Stimulated activated CD8-positive, alpha-beta memory T cell treated with anti-CD3 and anti-CD28 coated beads, Interleukin-2, amount 100 ng/mL, for 1 hour (primary cell): ENCODE data around the gene RBMS1.

Source experiments
- DNase-seq, 2 donors: peaks; one replicate each; pipeline ENCODE4 v3.0.0-alpha.2; 2020; ENCODE audit warnings: low read depth in 2 of 2

RBMS1 gene

DNA sequence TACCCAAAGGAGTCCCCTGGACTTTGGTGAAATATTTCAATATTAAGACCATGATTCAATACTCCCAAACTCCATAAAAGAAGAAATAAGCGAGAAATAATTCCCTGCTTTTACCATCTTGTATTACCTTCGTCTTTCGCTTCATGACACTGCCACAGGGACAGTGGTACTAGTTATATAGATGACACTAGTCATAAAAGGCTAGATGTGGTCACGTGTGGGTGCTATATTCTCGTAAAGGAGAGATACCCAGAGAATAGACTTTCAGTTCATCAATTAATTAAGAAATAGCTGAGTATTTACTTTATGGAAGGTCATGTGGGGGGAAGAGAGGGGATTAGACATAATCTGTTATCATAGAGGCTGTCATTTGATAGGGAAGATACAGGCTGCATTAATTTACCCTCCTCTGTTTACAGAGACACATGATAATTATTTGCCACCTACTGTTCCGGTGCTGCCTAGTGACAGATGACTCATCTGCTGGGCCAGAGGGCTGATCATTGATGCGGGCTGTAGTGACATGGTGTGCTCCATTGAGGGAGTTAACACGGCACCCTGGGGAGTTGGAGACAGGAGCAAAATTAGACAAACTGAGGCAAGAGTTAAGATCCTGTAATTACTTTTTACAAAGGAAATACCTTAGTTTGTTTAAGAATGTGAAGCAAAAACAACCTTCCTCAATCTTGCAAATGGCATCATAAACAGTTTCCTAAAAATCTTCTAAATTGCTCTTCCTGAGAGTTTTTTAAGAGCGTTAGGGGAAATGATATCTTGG is 215.3 kb downstream of the RBMS1 start:
- DNase-seq: no peak

DNA sequence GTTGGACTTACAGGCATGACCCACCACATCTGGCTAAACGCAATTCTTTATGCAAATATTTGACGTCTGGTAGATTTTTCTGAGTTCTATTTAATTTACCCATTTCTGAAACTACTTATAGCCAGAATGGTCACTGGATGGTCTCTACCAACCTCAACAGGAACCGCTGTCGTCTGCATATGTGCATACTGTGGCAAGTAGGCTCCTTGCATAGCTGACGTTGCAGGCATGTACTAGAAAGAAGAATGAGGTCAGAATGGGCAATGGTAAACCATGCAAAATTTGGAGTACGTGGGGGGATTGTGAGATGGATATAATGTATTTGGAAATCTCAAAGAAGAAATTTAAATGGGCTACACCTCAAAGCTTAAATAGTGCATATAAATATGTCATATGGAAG is 216.5 kb downstream of the RBMS1 start:
- no peak for DNase-seq

DNA sequence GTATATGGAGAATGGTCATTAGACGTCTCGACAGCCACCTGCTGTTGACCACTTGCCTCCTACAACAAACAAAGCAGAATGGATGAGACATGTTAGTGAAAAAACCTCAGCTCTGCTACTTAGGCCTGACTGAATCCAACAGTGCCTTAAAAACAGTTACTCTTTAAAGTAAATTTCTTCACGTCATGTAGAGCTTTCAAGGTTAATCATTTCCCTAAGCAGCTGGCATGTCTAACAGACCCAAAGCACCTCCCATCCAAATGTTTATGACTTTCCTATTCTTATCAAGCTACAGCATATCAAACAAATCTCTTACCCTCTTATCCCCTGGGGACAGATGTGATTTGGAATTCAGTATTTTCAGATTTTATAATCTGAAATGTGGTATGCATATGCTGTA is 218.0 kb downstream of the RBMS1 start:
- no peak for DNase-seq

DNA sequence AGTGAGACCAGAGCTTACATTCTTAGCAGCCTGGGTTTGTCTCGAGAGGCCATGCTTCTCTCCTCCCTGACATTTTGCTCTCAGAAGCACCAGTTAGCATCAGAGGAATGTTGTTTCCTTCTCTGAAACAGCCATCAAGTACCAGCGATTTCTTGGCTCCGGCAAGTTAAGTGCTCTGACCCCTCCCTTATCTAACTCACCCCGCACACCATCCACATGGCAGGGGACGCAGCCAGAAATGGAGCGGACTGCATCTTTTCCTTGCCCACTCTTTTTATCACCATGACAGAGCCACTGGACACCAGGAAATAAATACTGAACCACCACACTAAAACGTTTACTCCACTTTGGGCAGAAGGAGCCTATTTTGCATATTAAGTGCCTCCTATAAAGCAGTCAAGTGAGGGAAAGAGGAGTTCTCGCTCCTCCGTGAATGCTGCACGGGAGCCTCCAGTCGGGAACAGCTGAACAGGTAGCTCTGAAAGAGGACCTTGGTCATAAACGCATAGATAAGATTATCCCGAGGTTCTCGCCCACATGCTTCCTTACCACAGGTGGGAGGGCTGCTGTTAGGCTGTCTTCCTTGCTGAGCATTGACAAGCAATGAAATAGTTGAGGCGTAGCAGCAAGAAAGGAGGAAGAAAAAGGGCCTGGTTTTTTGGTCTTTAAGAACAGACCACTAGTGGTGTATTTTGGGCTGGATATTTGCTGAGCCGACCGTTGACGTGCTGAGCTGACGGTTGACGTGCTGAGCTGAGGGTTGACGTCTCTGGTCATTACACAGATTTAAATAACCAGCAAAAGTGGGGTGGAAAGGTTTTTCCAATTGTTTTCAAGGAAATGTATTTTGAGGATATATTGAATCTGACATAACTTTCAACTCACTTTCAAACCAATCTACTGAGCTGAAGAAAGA is 222.2 kb downstream of the RBMS1 start:
- DNase-seq: no peak

DNA sequence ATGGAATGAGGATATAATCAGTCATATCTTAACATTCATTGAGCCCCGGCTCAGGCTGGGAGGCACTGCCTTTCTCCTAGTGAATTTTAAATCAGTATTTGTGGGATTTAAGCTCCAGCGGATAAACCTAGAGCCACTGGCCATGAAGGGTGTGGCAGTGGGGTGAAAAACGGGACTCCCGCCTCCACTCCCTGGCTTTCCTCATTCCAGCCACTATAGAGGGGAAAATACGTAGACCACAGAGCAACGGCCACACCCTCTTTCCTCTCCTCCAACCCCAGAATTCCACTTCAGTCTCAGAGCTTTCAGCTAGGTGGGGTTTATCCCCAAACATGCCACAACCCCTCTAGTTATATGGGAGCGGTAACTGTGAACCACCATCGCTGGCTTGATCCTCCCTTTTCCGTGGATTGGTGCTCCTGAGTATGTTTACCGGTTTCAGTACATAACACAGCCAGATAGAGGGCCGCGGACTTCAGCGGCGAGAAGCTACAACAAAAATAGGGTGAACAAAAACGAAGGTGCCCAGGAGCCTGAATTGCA is 223.0 kb downstream of the RBMS1 start:
- DNase-seq: no peak

DNA sequence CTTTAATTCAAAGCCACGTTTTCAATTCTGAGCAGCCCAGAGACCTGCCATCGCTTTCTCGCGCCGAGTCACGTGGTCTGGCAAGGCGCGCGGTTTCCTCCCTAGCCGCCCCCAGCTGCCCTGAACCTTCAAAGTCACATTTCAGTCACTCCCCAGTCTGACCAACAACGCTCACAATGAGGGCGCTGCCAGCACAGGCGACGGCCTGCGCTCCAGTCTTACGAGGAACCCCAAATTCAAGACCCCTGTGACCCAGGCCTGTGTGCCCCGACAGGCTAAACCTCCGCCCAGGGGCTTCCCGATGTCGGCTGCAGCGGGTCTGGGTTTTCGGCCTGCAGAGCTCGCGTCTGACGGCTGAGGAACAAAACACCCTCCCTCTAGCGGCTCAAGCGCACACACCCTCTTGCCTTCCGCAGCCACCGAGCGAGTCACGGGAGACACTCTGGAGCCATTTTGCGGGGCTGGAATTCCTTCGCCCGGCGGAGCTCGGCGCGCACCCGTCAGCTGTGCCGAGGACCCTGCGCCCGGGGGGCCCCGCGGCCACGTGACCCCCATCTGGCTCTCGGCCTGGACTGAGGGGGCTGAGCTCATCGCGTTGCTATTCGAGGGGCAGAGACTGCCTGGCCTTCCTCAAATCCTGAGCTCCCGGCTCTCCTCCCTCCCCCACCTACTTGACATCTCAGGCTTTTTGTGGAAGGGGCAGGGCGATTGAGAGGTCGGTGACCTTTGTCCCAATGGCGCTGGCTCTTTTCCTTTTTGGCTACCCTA is 223.6 kb downstream of the RBMS1 start:
- DNase-seq: peak; percentile 42 to 43

DNA sequence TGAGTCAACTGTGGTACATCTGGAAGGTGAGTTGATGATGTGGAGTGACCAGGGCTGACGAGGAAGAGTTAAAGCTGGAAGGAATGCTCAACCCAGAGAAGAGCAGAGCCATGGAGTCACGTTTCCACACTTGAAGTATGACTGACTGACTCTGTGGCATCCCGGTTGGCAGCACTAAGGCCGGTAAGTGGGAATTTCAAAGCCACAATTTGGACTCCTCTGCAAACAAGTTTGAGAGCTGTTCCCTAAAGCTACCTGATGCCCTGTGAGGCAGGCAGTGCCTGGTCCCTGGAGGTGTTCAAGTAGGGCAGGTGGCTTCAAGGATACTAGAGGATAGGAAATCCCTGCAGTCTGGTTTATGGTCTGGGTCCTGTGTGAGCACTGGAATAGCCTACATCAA is 224.2 kb downstream of the RBMS1 start:
- no peak for DNase-seq

DNA sequence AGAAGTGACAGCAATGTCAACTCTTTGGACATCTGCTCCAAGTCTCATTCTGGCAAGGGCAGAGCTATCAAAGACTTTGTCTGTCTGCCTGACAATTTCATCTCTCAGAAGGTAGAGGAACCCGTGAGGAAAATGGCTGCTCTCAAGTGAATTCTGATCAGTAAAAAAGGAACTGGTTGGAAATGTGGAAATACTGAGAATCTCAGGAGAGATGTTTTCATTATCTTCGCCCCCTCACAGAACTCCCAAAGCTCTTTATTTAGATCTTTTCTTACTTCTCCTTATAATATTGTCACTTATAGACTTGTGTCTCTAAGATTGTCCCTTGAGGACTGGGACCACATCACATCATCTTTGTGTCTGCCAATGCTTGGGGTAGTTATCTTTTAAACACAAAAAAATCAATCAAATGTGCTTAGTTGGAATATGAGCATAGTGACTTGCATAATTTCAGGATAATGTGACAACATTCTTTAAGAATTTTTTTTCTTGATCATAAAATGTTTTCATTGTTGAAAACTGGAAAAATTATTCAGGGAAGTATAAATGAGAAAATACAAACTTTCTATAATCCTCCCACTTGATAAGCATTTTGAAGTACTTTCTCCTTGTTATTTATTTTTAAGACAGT is 225.3 kb downstream of the RBMS1 start:
- no peak for DNase-seq

DNA sequence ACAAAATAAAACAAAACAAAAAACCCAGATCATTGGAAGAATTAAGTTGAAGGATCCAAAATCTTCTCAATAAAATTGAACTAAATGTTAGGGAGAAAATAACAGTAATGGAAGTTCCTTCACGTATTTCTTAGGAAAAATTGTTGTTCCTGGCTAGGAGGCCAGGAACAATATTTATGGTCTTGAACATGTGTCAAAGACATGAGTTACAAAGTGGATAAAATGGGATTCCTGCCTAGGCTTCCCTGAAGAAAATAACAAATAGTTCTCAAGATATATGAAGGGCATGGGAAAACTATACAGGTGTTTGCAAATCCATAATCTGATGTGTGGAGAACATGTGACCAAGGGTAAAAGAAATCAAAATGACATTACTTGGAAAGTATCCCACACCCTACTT is 225.9 kb downstream of the RBMS1 start:
- no peak for DNase-seq

DNA sequence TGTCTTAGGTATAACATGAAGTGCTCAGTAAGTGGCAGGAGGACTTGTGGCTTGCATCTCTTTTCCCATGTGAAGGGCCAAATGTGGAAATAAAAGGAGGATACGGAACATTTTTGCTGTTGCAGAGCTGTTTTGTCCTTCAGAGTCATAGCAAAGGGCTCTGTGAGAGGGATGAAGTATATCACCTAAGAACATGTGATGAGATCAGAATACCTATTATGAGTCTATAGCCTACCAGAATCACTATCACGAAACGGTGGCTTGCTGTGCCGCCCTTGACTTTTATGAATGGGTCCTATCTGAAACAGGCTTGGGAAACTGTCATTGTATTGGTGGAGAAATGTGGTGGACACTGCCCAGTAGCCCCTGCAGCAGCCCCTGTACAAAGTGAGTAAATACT is 226.6 kb downstream of the RBMS1 start:
- DNase-seq: no peak

DNA sequence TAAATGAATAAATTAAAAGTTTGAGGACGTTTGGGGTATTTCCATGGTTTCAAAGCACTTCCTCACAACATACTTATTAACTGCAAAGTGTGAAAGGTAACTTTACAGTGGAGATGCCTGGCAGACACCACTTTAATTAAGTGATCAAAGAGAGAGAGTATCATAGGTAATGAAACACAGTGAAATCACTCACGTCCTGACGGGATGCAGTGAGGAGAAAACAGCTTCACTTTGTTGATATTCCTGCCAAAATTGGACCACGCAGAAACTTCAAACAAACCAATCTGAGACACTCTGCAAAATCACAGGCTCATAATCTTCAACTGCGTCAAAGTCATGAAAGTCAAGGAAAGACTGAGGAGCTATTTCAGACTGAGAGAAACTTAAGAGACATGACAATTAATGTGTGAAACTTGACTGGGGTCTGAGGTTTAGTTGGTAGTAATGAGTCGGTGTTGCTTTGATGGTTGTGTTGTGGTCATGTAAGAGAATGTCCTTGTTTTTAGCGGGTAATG is 227.5 kb downstream of the RBMS1 start:
- no peak for DNase-seq

DNA sequence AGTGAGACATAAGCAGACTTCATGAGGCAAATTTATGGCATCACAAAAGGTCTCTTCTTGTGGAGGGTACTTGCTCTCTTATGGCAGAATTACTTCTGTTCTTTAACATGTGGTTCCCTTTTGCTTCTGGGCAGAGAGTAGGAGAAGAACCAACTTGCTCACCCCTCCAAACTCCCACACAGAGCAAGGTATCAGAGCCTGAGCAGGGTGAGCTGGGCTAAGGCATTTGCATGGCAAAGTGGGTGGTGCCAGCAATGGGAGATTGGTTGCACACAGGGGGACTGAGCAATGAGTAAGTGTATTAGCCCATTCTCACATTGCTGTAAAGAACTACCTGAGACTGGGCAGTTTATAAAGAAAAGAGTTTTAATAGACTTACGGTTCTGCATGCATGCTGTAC is 229.3 kb downstream of the RBMS1 start:
- DNase-seq: no peak

DNA sequence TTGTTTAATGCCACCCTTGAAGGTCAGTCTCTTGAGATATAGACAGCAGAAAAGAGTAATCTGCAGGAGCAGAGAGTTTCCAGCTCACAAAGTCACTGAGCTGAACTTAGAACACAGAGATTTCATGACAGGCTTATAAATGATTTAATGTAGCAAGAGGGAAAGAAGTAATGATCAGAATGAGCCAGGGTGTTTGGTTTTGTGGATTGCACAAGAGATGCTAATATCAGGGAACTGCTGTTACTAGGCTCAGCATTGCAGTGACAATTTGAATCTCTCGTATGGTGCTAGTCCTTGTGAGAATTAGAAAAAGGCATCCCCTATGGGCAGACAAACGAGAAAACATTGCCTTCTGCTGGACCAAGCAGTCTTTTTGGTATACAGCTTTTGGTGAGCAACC is 231.9 kb downstream of the RBMS1 start:
- no peak for DNase-seq

DNA sequence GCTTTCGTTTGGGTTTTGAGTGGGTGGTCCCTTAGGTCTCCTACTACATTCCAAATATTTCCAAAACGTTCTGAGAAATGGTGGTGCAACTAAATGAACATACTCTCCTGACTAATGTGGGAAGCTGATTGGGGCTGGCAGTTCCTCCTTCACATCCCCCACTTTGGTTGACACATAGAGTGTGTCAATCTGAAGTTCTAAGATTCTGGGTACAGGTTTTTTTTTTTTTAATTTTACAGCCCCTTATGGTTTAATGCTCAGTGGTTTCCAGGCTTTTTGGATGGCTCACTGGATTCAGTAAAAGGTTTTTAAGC is 235.2 kb downstream of the RBMS1 start:
- DNase-seq: no peak

DNA sequence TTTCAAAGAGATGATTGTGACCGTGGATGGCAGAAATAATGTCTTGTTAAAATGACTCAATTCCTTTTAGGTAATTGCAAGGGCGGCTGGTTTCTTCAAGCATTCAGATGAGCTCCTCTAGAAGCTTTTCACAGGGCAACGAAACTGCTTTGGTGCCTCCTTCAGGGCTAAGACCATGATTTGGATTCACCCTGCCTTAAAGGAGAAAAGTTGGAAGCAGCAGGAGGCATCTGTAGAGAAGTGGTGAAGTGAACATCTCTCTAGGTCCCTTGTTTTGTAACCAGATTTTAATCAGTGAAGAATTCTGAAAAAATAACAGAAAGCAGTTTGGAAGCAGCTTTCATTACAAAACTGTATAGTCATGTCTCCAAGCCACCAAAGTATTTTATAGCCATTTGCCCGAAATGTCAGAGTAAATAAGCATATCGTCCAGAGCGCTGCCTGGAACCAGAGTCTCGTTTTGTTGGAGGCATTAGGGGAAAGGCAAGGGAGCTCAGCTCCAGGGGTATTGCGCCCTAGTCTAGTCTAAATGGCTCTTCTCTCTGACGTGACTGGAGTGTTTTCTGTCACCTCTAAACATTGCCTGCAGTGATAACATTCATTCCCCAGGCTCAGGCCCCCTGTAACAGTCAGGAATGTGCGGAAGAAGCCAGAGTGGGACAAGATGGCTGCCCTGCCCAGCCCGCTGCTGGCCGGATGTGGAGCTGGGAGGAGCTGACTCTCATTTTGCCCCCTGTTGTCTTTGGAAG is 235.7 kb downstream of the RBMS1 start:
- DNase-seq: no peak

DNA sequence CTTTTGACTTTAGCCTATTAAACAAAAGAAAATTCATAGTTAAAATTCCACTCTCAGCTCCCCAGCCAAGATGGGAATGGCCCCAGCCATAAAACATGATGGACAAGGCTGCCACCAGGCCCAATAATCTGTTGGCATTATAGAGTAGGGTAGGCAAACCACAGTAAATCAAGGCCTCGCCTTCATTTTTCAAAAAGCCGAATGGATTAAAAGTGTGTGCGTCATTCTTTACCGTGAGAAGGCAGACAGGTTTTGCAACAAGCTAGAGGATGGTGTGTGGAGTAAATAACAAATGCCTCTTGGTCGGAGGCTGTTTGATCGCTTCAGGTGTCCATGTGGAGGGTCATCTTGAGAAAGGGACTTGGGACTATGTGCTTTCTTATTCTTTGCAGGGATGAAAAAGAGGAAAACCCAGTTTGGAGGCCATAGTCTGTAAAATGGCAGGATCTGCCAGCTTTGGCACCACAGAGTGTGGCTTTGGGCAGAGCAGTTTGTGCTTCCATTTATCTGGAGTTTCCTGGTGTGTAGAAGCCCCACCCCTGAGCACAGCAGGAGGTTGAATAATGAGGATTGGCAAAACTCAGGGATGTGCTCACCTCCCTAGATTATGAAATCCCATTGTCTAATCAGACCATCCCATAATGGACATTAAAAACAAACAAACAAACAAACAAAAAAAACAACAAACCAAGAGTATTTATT is 236.4 kb downstream of the RBMS1 start:
- no peak for DNase-seq

DNA sequence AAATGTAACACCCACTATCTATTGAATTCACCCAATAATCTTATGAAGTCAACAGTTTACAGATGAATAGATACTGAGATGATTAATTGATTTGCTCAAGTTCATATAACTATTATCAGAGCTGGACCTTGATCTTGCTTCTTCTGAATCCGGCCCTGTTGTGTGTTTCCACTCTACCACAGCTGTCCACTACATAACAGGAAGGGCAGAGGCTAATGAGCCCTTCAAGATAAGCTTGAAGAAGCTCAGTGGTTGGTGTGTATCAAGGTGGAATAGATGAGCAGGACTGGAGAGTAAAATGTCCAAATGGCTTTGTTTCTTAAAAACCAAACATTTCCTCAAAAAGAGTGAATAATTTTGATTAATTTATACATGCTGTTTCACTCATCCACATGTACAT is 237.1 kb downstream of the RBMS1 start:
- DNase-seq: no peak

DNA sequence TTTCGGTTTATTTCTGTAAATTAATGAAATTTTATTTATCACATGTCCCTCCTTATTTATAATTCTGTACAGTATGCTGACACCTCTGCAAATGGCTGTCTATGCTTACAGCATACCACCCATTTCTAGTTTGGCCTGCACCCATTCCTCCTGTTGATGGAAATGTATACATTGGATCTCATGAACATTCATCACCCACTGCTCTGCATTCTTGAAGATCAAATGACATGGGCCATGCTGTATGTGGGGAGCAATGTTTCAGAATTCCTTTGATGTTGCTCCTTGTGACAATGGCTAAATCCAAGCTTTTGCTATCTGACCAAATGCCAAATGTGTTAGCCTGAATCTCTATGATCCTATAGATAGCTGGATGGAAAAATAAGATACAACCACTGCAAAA is 238.2 kb downstream of the RBMS1 start:
- no peak for DNase-seq

DNA sequence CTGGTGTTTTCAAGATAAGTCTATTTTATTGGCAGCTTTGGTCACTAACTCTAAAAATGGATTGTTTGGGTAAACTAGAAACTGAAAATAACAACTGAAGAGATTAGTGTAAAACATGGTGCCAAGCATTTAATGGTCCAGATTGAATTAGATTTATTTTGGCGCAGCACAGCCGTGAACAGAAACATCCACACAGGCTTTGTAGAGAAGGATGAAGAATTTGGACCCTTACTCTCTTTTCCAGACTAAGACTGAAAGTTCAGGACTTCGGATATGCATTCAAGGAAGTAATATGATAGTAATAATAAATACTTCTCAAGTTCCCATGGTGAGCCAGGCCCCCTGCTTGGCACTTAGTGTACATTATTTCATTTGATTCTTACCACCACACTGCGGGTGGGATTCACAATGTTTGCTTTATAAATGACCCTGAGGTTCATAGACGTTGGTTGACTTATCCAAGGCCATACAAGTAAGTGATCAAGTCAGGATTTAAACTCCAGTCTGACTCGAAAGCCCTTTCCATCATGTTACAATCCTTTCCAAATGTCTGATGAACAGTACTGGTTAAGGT is 239.3 kb downstream of the RBMS1 start:
- no peak for DNase-seq
